K562 (cell line): Measurements from ENCODE around the gene MBD5. TPM values are rescaled to one million over a fixed set of nuclear protein-coding genes. Genes with fewer than 3 reads are reported as not detected.

Source experiments
- ATAC-seq: fragments of 200-7000 bp; cut with Tn5 transposase; 3 replicates; pipeline ENCODE4 v1.9.1; 2020; ENCODE audit warnings: moderate library complexity
- BruUV-seq: library from RNA; stranded (reverse); fragments of 400-500 nt; replicated peaks from 2 replicates; lab custom pipeline; 2021; lab: Mats Ljungman, UMichigan
- CTCF ChIA-PET: fragments of 300-600 bp; formaldehyde crosslinking; extraction: SDS; loops from one replicate; lab custom pipeline; 2021; ENCODE audit warnings: low intra/inter-chr PET ratio; lab: Yijun Ruan, JAX
- POLR2A ChIA-PET: fragments of 300-600, 350-650 bp; sonication (Branson Sonifier 250); formaldehyde crosslinking; extraction: SDS; loops from one replicate; lab custom pipeline; 2021; ENCODE audit warnings: antibody characterized with exemption, inconsistent platforms; lab: Yijun Ruan, JAX
- DNase-seq, 4 experiments: peaks; one replicate each; pipeline versions ENCODE4 v3.0.0 to v3.0.0-alpha.2; 2011 to 2018; ENCODE audit warnings: low spot score in 3 of 4, mixed read lengths in 3 of 4; ENCODE audit errors: extremely low read depth in 1 of 4
- FAIRE-seq: peaks from 2 replicates; lab custom pipeline; 2011; peaks lifted over from hg19 to GRCh38; lab: Jason Lieb, UNC
- H2AFZ ChIP-seq: 2 replicates; pipeline ENCODE4 v1.6.0; 2011; ENCODE audit warnings: low read depth, low read length, control low read depth, inconsistent platforms
- H3K27ac ChIP-seq: fragments of 200-600 bp; 3 replicates; pipeline ENCODE4 v1.8.0; 2011; ENCODE audit warnings: low read depth, mild to moderate bottlenecking, control low read depth, inconsistent platforms, low read length, moderate library complexity, mixed read lengths; ENCODE audit errors: extremely low read depth
- H3K27me3 ChIP-seq, 2 experiments: fragments of 300-600 bp in 1 of 2; 2 replicates in 1 of 2; 3 replicates in 1 of 2; pipeline versions ENCODE4 v1.6.0 to v1.8.0; 2011; ENCODE audit warnings: inconsistent platforms in 2 of 2, low read length in 2 of 2, mild to moderate bottlenecking in 1 of 2, mixed read lengths in 1 of 2, moderate library complexity in 1 of 2; ENCODE audit not compliant: control insufficient read depth in 2 of 2, insufficient read depth in 2 of 2
- H3K36me3 ChIP-seq: fragments of 300-600 bp; 3 replicates; pipeline ENCODE4 v1.8.0; 2011; ENCODE audit warnings: mild to moderate bottlenecking, low read length, inconsistent platforms; ENCODE audit not compliant: control insufficient read depth, insufficient read depth
- H3K4me1 ChIP-seq, 2 experiments: fragments of 200-600 bp in 1 of 2; replicated peaks in 1 of 2; 2 replicates in 1 of 2; 3 replicates in 1 of 2; pipeline versions ENCODE4 v1.5.1 to v1.8.0; 2011; ENCODE audit warnings: inconsistent platforms in 2 of 2, low read length in 2 of 2, mild to moderate bottlenecking in 1 of 2, mixed read lengths in 1 of 2, moderate library complexity in 1 of 2; ENCODE audit not compliant: control insufficient read depth in 2 of 2, insufficient read depth in 2 of 2
- H3K4me2 ChIP-seq: 2 replicates; pipeline ENCODE4 v1.6.1; 2011; ENCODE audit warnings: low read length, control low read depth, inconsistent platforms, mixed read lengths; ENCODE audit not compliant: insufficient read depth
- H3K4me3 ChIP-seq: fragments of 200-600 bp; sonication (generic), shearing (Covaris generic); 2 replicates; pipeline ENCODE4 v1.5.1; 2016; ENCODE audit warnings: control low read depth, inconsistent platforms
- H3K79me2 ChIP-seq: fragments of 200-600 bp; 3 replicates; pipeline ENCODE4 v1.8.0; 2011; ENCODE audit warnings: low read length, inconsistent platforms; ENCODE audit not compliant: control insufficient read depth, insufficient read depth
- H3K9ac ChIP-seq, 2 experiments: 2 replicates each; pipeline versions ENCODE4 v1.6.0 to v1.6.1; 2011; ENCODE audit warnings: low read depth in 2 of 2, low read length in 2 of 2, control low read depth in 1 of 2, inconsistent platforms in 1 of 2, mild to moderate bottlenecking in 1 of 2, mixed read lengths in 1 of 2; ENCODE audit not compliant: insufficient read depth in 1 of 2
- H3K9me1 ChIP-seq: one replicate; pipeline ENCODE4 v1.6.0; 2011; ENCODE audit warnings: inconsistent platforms, mild to moderate bottlenecking, low read length, moderate library complexity; ENCODE audit not compliant: control insufficient read depth, insufficient read depth
- H3K9me3 ChIP-seq: replicated peaks from 2 replicates; pipeline ENCODE4 v1.5.1; 2011; ENCODE audit warnings: low read depth, low read length, inconsistent platforms; ENCODE audit not compliant: control insufficient read depth, insufficient read depth
- H4K20me1 ChIP-seq: replicated peaks from 2 replicates; pipeline ENCODE4 v1.6.1; 2011; ENCODE audit warnings: low read length, inconsistent platforms, mixed read lengths; ENCODE audit not compliant: control insufficient read depth, insufficient read depth
- RB1 ChIP-seq: fragments of 450-650 bp; IDR thresholded peaks from 2 replicates; pipeline ENCODE4 v1.6.1; 2017; ENCODE audit warnings: low read depth, mild to moderate bottlenecking
- REST ChIP-seq, 2 experiments: fragments of 450-650 bp; formaldehyde crosslinking in 1 of 2; IDR thresholded peaks; 2 replicates each; pipeline versions ENCODE4 v1.4.0 to v1.6.1; 2014 to 2020; ENCODE audit warnings: mild to moderate bottlenecking in 2 of 2, borderline replicate concordance in 1 of 2, low read depth in 1 of 2
- SPI1 ChIP-seq: IDR thresholded peaks from 2 replicates; pipeline ENCODE4 v1.6.1; 2011; ENCODE audit warnings: low read depth, low read length, control low read depth, borderline replicate concordance
- ZBTB1 ChIP-seq: sonication (generic); formaldehyde crosslinking; IDR thresholded peaks from 2 replicates; pipeline ENCODE4 v1.8.1; 2023; ENCODE audit warnings: missing genetic modification reagents, low read depth, mild to moderate bottlenecking, borderline replicate concordance
- ZNF146 ChIP-seq: IDR thresholded peaks from one replicate; pipeline ENCODE4 v1.6.1; 2018; ENCODE audit warnings: missing compliant biosample characterization; ENCODE audit not compliant: unreplicated experiment
- ZSCAN32 ChIP-seq: fragments of 450-650 bp; formaldehyde crosslinking; IDR thresholded peaks from 2 replicates; pipeline ENCODE4 v1.4.0; 2020; ENCODE audit warnings: mild to moderate bottlenecking, moderate library complexity
- WGBS: fragments of 100-300 bp; shearing (Covaris generic); methylation state at CpG from one replicate; pipeline ENCODE4 v1.1.6; 2016; ENCODE audit warnings: low coverage, mixed read lengths; ENCODE audit not compliant: insufficient coverage; ENCODE audit errors: missing lambda C conversion rate; 5-methylcytosine and 5-hydroxymethylcytosine counted together
- in situ Hi-C: fragments of 300-500 bp; cut with MboI; formaldehyde crosslinking; loops from 4 replicates; pipeline ENCODE4 v1.15.0; 2018; ENCODE audit warnings: inconsistent platforms, mixed read lengths
- intact Hi-C: fragments of 100-400 bp; cut with micrococcal nuclease; formaldehyde crosslinking; loops from 2 replicates; pipeline ENCODE4 v1.14.2; 2022
- polyA plus RNA-seq, 8 experiments: library from polyadenylated mRNA; depleted of rRNA in 4 of 8; stranded (reverse) in 5 of 8; unstranded in 3 of 8; fragments of >200 nt; fragmentation: Nextera tagmentation in 2 of 8; fragmentation: Illumina TruSeq in 1 of 8; extraction: Ambion mirVana in 2 of 8; extraction: Trizol in 1 of 8; gene quantifications; 2 replicates each; pipeline versions ENCODE4 v1.2.1 to v1.2.3, GENCODE V29; 2011 to 2014; ENCODE audit warnings: inconsistent platforms in 1 of 8, missing spikeins in 1 of 8
- total RNA-seq, 7 experiments: library from RNA; depleted of rRNA in 6 of 7; stranded (reverse); fragments of >200 nt in 6 of 7; fragmentation: Illumina TruSeq in 2 of 7; extraction: Trizol in 2 of 7; gene quantifications; 2 replicates each; pipeline versions ENCODE4 v1.2.1 to v1.2.3, GENCODE V29; 2011 to 2021; ENCODE audit warnings: low replicate concordance in 1 of 7

The MBD5 gene
- total and polyA plus RNA-seq, 9 of the 15 experiments (the other 6 are each of a cell fraction or from before 2014, with no cell fraction given) = 3.4 to 14.5 (median 9.0) TPM

DNA sequence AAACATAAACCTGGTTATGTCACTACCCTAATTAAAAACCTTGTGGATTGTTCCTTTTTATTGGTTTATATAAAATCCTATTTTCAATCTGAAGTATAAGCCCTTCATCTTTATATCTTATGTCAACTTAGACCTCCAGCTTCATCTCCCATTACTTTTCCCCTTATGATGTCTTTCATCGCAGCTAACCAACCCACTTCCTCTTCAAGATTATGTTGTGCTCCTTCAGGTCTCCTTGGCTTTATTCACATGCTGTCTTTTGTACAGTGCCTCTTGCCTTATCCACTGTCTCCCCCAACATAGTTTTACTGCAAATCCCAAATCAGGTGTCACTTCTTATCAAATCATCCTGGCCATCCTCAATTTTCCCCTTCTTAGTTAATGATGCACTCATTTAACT is 25.9 kb downstream of the MBD5 start:
- no peak overlapping the region for H3K9ac ChIP-seq
- intact Hi-C loops = no loop called here
- H4K20me1 ChIP-seq = no peaks in the 10 kb centered on the region
- H3K36me3 ChIP-seq = no peaks in the 10 kb centered on the region
- no peaks in the 10 kb centered on the region for H3K9me1 ChIP-seq
- no peaks in the 10 kb centered on the region for H3K9me3 ChIP-seq
- 45% methylated on average over 1 of the region's 1 CpG for WGBS
- H3K27ac ChIP-seq = no peak overlapping the region
- no peak overlapping the region for H3K4me2 ChIP-seq
- H3K4me3 ChIP-seq = no peak overlapping the region
- ChIA-PET POLR2A (no interaction called here), CTCF (no interaction called here)
- DNase-seq (no peak), ATAC-seq (no peak), FAIRE-seq (no peak)
- TF ChIP-seq RB1 = no peak
- TF ChIP-seq SPI1 = peak; percentile 50; the same call in 1 of the 2 replicates
- no peak overlapping the region for H2AFZ ChIP-seq
- in situ Hi-C loops = no loop called here
- peaks cover 0 to 6% of the 10 kb centered on the region in 2 experiments; a peak in 1 of 5 replicates for H3K4me1 ChIP-seq
- no peaks in the 10 kb centered on the region for H3K27me3 ChIP-seq
- H3K79me2 ChIP-seq = no peaks in the 10 kb centered on the region
- no TSS peak for BruUV-seq

GRCh38 chr2:148048475-148049221 is 27.8 kb downstream of the MBD5 start:
- H3K9ac ChIP-seq = no peak overlapping the region
- ATAC-seq (no peak; the same call in 1 of the 3 replicates), FAIRE-seq (no peak), DNase-seq (no peak)
- no peak overlapping the region for H3K4me2 ChIP-seq
- no peak overlapping the region for H2AFZ ChIP-seq
- CTCF ChIA-PET = no interaction called here
- H3K9me1 ChIP-seq = no peaks in the 10 kb centered on the region
- H3K79me2 ChIP-seq = no peaks in the 10 kb centered on the region; the same call in 2 of the 3 replicates
- POLR2A ChIA-PET = interaction anchor here (1.6 kb wide), 1 partner anchor 16 kb away, joined by 4 read pairs; no protein-coding TSS in a partner anchor
- H3K9me3 ChIP-seq = no peaks in the 10 kb centered on the region
- H4K20me1 ChIP-seq = no peaks in the 10 kb centered on the region
- no peaks in the 10 kb centered on the region for H3K27me3 ChIP-seq
- in situ Hi-C loops (no loop called here), intact Hi-C loops (no loop called here)
- H3K36me3 ChIP-seq = no peaks in the 10 kb centered on the region
- BruUV-seq = no TSS peak
- WGBS = 15% methylated on average over 1 of the region's 1 CpG
- H3K4me1 ChIP-seq = peaks cover 0 to 6% of the 10 kb centered on the region in 2 experiments; a peak in 1 of 5 replicates
- H3K4me3 ChIP-seq = no peak overlapping the region
- H3K27ac ChIP-seq = no peak overlapping the region; the same call in 2 of the 3 replicates
- TF ChIP-seq ZNF146 (CRISPR knock-in tag) (no peak), REST (IDR thresholded peaks at IDR 0.05; ENCODE audit: borderline replicate concordance) (no peak), REST (CRISPR knock-in tag; IDR thresholded peaks at IDR 0.05; ENCODE audit: low read depth) (no peak), ZSCAN32 (CRISPR knock-in tag) (no peak), ZBTB1 (CRISPR knock-in tag) (no peak)
